ENCODE results near the gene OR2C3.

GRCh38 chr1:247562198-247562597 is 26.0 kb upstream of the OR2C3 start:
- TF ChIP-seq CTCF (IDR thresholded peaks at IDR 0.05) (no peak), POLR2A (IDR thresholded peaks at IDR 0.05) (no peak)
